ENCODE data around the gene NOLC1. TPM values are rescaled to one million over a fixed set of nuclear protein-coding genes. Genes with fewer than 3 reads are reported as not detected.

The NOLC1 gene
- total and polyA plus RNA-seq, 2 of the 13 experiments (the other 11 are each of a cell fraction or from before 2014, with no cell fraction given), result 50.6 to 81.0 TPM

DNA sequence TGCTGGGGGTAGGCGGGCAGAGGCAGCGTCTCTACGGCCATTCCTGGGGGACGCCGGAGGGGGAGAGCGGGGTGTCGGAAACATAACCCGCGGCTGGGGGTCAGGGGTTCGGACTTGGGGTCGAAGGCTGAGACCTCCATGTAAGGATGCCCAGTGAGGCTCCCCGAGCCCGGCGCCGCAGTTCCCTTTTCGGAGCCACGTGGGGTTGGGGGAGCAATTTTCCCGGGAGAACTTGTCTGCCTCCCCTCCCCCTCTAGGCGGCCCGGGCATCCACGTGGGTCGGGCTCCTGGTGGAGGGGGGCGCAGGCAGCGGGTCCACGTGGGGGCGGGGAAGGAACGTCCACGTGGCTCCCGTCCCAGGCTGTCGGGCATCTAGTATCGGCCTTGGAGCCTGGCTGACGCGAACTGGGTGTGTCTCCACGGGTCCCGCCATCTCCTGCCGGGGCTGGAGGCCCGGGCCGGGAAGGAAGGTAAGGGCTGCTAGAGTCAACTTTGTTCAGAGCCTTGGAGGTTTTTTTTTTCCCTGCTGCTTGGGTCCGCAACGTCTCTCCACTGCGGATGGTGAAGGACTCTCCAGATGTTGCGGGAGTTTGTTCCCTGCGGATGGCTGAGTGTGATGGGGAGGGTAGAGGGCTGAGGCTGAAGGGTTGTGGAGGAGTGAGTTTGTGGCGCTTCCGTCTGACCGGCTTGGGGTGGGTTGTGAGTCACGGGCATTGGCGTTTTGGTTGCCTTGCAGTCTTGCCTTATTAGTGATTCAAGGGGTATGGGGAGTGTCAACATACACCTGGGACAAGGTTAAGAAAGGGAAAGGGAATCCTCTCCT lies 18.6 kb upstream of the NOLC1 start (continued):
- TF ChIP-seq ZNF709 (CRISPR knock-in tag; IDR thresholded peaks at IDR 0.05) (no peak; the same call in 1 of the 2 replicates), MIER3 (CRISPR knock-in tag; IDR thresholded peaks at IDR 0.05; ENCODE audit: borderline replicate concordance) (0 out of 2 replicates have a peak, but pooled peaks have one; percentile 12), PHB2 (IDR thresholded peaks at IDR 0.05; ENCODE audit: partially characterized antibody) (no peak), ZNF543 (CRISPR knock-in tag; IDR thresholded peaks at IDR 0.05) (0 out of 2 replicates have a peak, but pooled peaks have one; percentile 20), MYC (CRISPR knock-in tag; IDR thresholded peaks at IDR 0.05; ENCODE audit: borderline replicate concordance) (peak; percentile 100), TOE1 (CRISPR knock-in tag; IDR thresholded peaks at IDR 0.05) (no peak), MTF1 (CRISPR knock-in tag; IDR thresholded peaks at IDR 0.05) (no peak), ZFP1 (CRISPR knock-in tag; IDR thresholded peaks at IDR 0.05) (no peak), SNAPC4 (CRISPR knock-in tag; IDR thresholded peaks at IDR 0.05) (no peak), ZNF10 (CRISPR knock-in tag; IDR thresholded peaks at IDR 0.05; ENCODE audit: borderline replicate concordance, low read depth) (no peak), ZMYM4 (CRISPR knock-in tag; IDR thresholded peaks at IDR 0.05) (no peak), THAP9 (CRISPR knock-in tag; IDR thresholded peaks at IDR 0.05; ENCODE audit: borderline replicate concordance) (no peak; the same call in 1 of the 2 replicates), BRD4 (CRISPR knock-in tag; IDR thresholded peaks at IDR 0.05) (peak; percentile 67), ZNF615 (CRISPR knock-in tag; IDR thresholded peaks at IDR 0.05; ENCODE audit: borderline replicate concordance) (no peak), NFE2L2 (IDR thresholded peaks at IDR 0.05; ENCODE audit: low read length) (no peak), MXD4 (CRISPR knock-in tag; IDR thresholded peaks at IDR 0.05) (peak; percentile 98), SATB2 (CRISPR knock-in tag; IDR thresholded peaks at IDR 0.05) (no peak; the same call in 1 of the 2 replicates), ZFX (CRISPR knock-in tag; IDR thresholded peaks at IDR 0.05; ENCODE audit: low read depth) (no peak), ZNF747 (CRISPR knock-in tag; IDR thresholded peaks at IDR 0.05; ENCODE audit: borderline replicate concordance) (peak; percentile 58; the same call in 1 of the 2 replicates)
- TF ChIP-seq, protein P1, sequence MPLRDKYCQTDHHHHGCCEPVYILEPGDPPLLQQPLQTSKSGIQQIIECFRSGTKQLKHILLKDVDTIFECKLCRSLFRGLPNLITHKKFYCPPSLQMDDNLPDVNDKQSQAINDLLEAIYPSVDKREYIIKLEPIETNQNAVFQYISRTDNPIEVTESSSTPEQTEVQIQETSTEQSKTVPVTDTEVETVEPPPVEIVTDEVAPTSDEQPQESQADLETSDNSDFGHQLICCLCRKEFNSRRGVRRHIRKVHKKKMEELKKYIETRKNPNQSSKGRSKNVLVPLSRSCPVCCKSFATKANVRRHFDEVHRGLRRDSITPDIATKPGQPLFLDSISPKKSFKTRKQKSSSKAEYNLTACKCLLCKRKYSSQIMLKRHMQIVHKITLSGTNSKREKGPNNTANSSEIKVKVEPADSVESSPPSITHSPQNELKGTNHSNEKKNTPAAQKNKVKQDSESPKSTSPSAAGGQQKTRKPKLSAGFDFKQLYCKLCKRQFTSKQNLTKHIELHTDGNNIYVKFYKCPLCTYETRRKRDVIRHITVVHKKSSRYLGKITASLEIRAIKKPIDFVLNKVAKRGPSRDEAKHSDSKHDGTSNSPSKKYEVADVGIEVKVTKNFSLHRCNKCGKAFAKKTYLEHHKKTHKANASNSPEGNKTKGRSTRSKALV (CRISPR knock-in tag; IDR thresholded peaks at IDR 0.05), result no peak; the same call in 1 of the 2 replicates

All from HepG2 (cell line).